Astrocyte of the cerebellum (primary cell): Measurements from ENCODE around the gene TRIM43.
"Not testable (repeated sequence)": the region's sequence is repeated elsewhere in the genome, so short reads cannot be mapped to it uniquely, and the experiment has no call there.

Experiments used
- DNase-seq: peaks from one replicate; pipeline ENCODE4 v3.0.0-alpha.2; 2011; ENCODE audit warnings: low read depth
- H3K4me3 ChIP-seq: 2 replicates; pipeline ENCODE4 v1.5.1; 2011; ENCODE audit warnings: mild to moderate bottlenecking, low read depth, low read length, moderate library complexity
- in situ Hi-C: cut with HindIII; loops from 2 replicates; pipeline ENCODE4 v1.10.0; 2017; ENCODE audit warnings: low sequenced_read_pairs

The TRIM43 gene

GRCh38 chr2:95641787-95642186 lies 50.0 kb downstream of the TRIM43 start:
- H3K4me3 ChIP-seq, in situ Hi-C loops: not testable (repeated sequence)
- peak; percentile 64 for DNase-seq

GRCh38 chr2:95642360-95642759 lies 50.6 kb downstream of the TRIM43 start:
- in situ Hi-C loops, DNase-seq, H3K4me3 ChIP-seq: not testable (repeated sequence)

- DNase-seq, H3K4me3 ChIP-seq, in situ Hi-C loops: not testable (repeated sequence)
These were observed 51.1 kb downstream of the TRIM43 start for GRCh38 chr2:95642951-95643350.

GRCh38 chr2:95645312-95645711 lies 53.5 kb downstream of the TRIM43 start:
- DNase-seq, H3K4me3 ChIP-seq, in situ Hi-C loops: not testable (repeated sequence)

- DNase-seq, in situ Hi-C loops, H3K4me3 ChIP-seq: not testable (repeated sequence)
These were observed 54.6 kb downstream of the TRIM43 start for GRCh38 chr2:95646274-95646994.

GRCh38 chr2:95648894-95649544 lies 57.2 kb downstream of the TRIM43 start:
- H3K4me3 ChIP-seq, DNase-seq, in situ Hi-C loops: not testable (repeated sequence)
